ENCODE data around the gene ANG.
"Not testable (repeated sequence)": the region's sequence is repeated elsewhere in the genome, so short reads cannot be mapped to it uniquely, and the experiment has no call there.

Gene ANG

GRCh38 chr14:20698934-20699333 is 10.4 kb downstream of the ANG start:
- H2BK5ac ChIP-seq (ENCODE audit: low read depth, low read length, poor library complexity, severe bottlenecking) = no peak overlapping the region
- H4K91ac ChIP-seq (ENCODE audit: low read length) = no peak overlapping the region
- no peak overlapping the region for H3K23ac ChIP-seq (ENCODE audit: low read length in 2 of 2)
- H3K9me3 ChIP-seq (ENCODE audit: control insufficient read depth, low read length) = no peaks in the 10 kb centered on the region
- no peak overlapping the region for H3K9ac ChIP-seq (ENCODE audit: low read length)
- no peak overlapping the region for H3K4me2 ChIP-seq (ENCODE audit: low read length, poor library complexity, severe bottlenecking)
- no peaks in the 10 kb centered on the region for H3K79me1 ChIP-seq (replicated peaks; ENCODE audit: low read length, poor library complexity, severe bottlenecking)
- no peak overlapping the region for H3K4ac ChIP-seq (ENCODE audit: low read depth in 1 of 2, low read length in 2 of 2)
- DNase-seq = no peak
- no peak overlapping the region for H2BK15ac ChIP-seq (ENCODE audit: low read depth, poor library complexity, severe bottlenecking)
- H2AK5ac ChIP-seq (ENCODE audit: low read length, severe bottlenecking) = no peak overlapping the region
- no peak overlapping the region for H3K18ac ChIP-seq (ENCODE audit: low read depth in 1 of 2, low read length in 2 of 2)
- H4K8ac ChIP-seq (ENCODE audit: low read length) = no peak overlapping the region
- no peak overlapping the region for H2BK120ac ChIP-seq (ENCODE audit: low read depth, low read length)
- 71% methylated on average over 4 of the region's 5 CpGs for WGBS
- H3K4me1 ChIP-seq (ENCODE audit: control insufficient read depth, insufficient read depth, low read depth, low read length) = no peaks in the 10 kb centered on the region
- peaks cover 0 to 9% of the 10 kb centered on the region in 2 experiments for H3K36me3 ChIP-seq (ENCODE audit: control insufficient read depth in 1 of 2, insufficient read depth in 2 of 2, low read depth in 1 of 2, low read length in 2 of 2)
- no peak overlapping the region for H3K4me3 ChIP-seq (ENCODE audit: insufficient read depth in 1 of 2, low read depth in 1 of 2, low read length in 2 of 2)
- H2AFZ ChIP-seq (ENCODE audit: low read depth, low read length) = no peak overlapping the region
- no peak overlapping the region for H2BK12ac ChIP-seq (ENCODE audit: low read length in 2 of 2)
- H3K27ac ChIP-seq (ENCODE audit: low read length, poor library complexity, severe bottlenecking) = no peak overlapping the region
- H3K27me3 ChIP-seq (ENCODE audit: control insufficient read depth in 1 of 2, insufficient read depth in 1 of 2, low read length in 2 of 2) = no peaks in the 10 kb centered on the region
- no peak overlapping the region for H3K14ac ChIP-seq (ENCODE audit: low read length in 2 of 2)

GRCh38 chr14:20699931-20700330 is 11.4 kb downstream of the ANG start:
- Histone ChIP-seq H3K36me3 (ENCODE audit: control insufficient read depth in 1 of 2, insufficient read depth in 2 of 2, low read depth in 1 of 2, low read length in 2 of 2) (peaks cover 0 to 8% of the 10 kb centered on the region in 2 experiments), H3K23ac (ENCODE audit: low read length in 2 of 2) (no peak overlapping the region), H3K4me1 (ENCODE audit: control insufficient read depth, insufficient read depth, low read depth, low read length) (no peaks in the 10 kb centered on the region), H3K9ac (ENCODE audit: low read length) (no peak overlapping the region), H3K27ac (ENCODE audit: low read length, poor library complexity, severe bottlenecking) (no peak overlapping the region), H3K27me3 (ENCODE audit: control insufficient read depth in 1 of 2, insufficient read depth in 1 of 2, low read length in 2 of 2) (no peaks in the 10 kb centered on the region), H2BK12ac (ENCODE audit: low read length in 2 of 2) (no peak overlapping the region), H3K18ac (ENCODE audit: low read depth in 1 of 2, low read length in 2 of 2) (no peak overlapping the region), H3K4ac (ENCODE audit: low read depth in 1 of 2, low read length in 2 of 2) (no peak overlapping the region), H2BK15ac (ENCODE audit: low read depth, poor library complexity, severe bottlenecking) (no peak overlapping the region), H4K91ac (ENCODE audit: low read length) (no peak overlapping the region), H3K79me1 (replicated peaks; ENCODE audit: low read length, poor library complexity, severe bottlenecking) (no peaks in the 10 kb centered on the region), H2AK5ac (ENCODE audit: low read length, severe bottlenecking) (no peak overlapping the region), H2BK5ac (ENCODE audit: low read depth, low read length, poor library complexity, severe bottlenecking) (no peak overlapping the region), H2BK120ac (ENCODE audit: low read depth, low read length) (no peak overlapping the region), H3K14ac (ENCODE audit: low read length in 2 of 2) (no peak overlapping the region), H4K8ac (ENCODE audit: low read length) (no peak overlapping the region), H3K4me2 (ENCODE audit: low read length, poor library complexity, severe bottlenecking) (no peak overlapping the region), H2AFZ (ENCODE audit: low read depth, low read length) (no peak overlapping the region), H3K9me3 (ENCODE audit: control insufficient read depth, low read length) (no peaks in the 10 kb centered on the region), H3K4me3 (ENCODE audit: insufficient read depth in 1 of 2, low read depth in 1 of 2, low read length in 2 of 2) (no peak overlapping the region)
- DNase-seq = no peak

GRCh38 chr14:20700965-20701364 is 12.4 kb downstream of the ANG start:
- H3K18ac ChIP-seq (ENCODE audit: low read depth in 1 of 2, low read length in 2 of 2); DNase-seq; H3K4me3 ChIP-seq (ENCODE audit: insufficient read depth in 1 of 2, low read depth in 1 of 2, low read length in 2 of 2); H2AK5ac ChIP-seq (ENCODE audit: low read length, severe bottlenecking); H3K4ac ChIP-seq (ENCODE audit: low read depth in 1 of 2, low read length in 2 of 2); H2BK15ac ChIP-seq (ENCODE audit: low read depth, poor library complexity, severe bottlenecking); H3K36me3 ChIP-seq (ENCODE audit: control insufficient read depth in 1 of 2, insufficient read depth in 2 of 2, low read depth in 1 of 2, low read length in 2 of 2); H3K9ac ChIP-seq (ENCODE audit: low read length); H4K91ac ChIP-seq (ENCODE audit: low read length); H3K27ac ChIP-seq (ENCODE audit: low read length, poor library complexity, severe bottlenecking); H3K4me2 ChIP-seq (ENCODE audit: low read length, poor library complexity, severe bottlenecking); H3K27me3 ChIP-seq (ENCODE audit: control insufficient read depth in 1 of 2, insufficient read depth in 1 of 2, low read length in 2 of 2); H3K14ac ChIP-seq (ENCODE audit: low read length in 2 of 2); H3K9me3 ChIP-seq (ENCODE audit: control insufficient read depth, low read length); H2BK12ac ChIP-seq (ENCODE audit: low read length in 2 of 2); H3K23ac ChIP-seq (ENCODE audit: low read length in 2 of 2); H4K8ac ChIP-seq (ENCODE audit: low read length); H3K4me1 ChIP-seq (ENCODE audit: control insufficient read depth, insufficient read depth, low read depth, low read length); H3K79me1 ChIP-seq (replicated peaks; ENCODE audit: low read length, poor library complexity, severe bottlenecking); H2AFZ ChIP-seq (ENCODE audit: low read depth, low read length); H2BK120ac ChIP-seq (ENCODE audit: low read depth, low read length); H2BK5ac ChIP-seq (ENCODE audit: low read depth, low read length, poor library complexity, severe bottlenecking): not testable (repeated sequence)
- 94% methylated on average over 7 of the region's 7 CpGs for WGBS

- no peaks in the 10 kb centered on the region for H3K36me3 ChIP-seq (ENCODE audit: control insufficient read depth in 1 of 2, insufficient read depth in 2 of 2, low read depth in 1 of 2, low read length in 2 of 2)
- peaks cover 8 to 32% of the 10 kb centered on the region in 2 experiments for H3K27me3 ChIP-seq (ENCODE audit: control insufficient read depth in 1 of 2, insufficient read depth in 1 of 2, low read length in 2 of 2)
- no peak overlapping the region for H4K8ac ChIP-seq (ENCODE audit: low read length)
- no peak overlapping the region for H3K27ac ChIP-seq (ENCODE audit: low read length, poor library complexity, severe bottlenecking)
- no peak overlapping the region for H3K4me2 ChIP-seq (ENCODE audit: low read length, poor library complexity, severe bottlenecking)
- H4K91ac ChIP-seq (ENCODE audit: low read length) = no peak overlapping the region
- H3K23ac ChIP-seq (ENCODE audit: low read length in 2 of 2) = no peak overlapping the region
- no peak overlapping the region for H2BK12ac ChIP-seq (ENCODE audit: low read length in 2 of 2)
- no peak overlapping the region for H2BK15ac ChIP-seq (ENCODE audit: low read depth, poor library complexity, severe bottlenecking)
- no peaks in the 10 kb centered on the region for H3K4me1 ChIP-seq (ENCODE audit: control insufficient read depth, insufficient read depth, low read depth, low read length)
- no peak overlapping the region for H2AK5ac ChIP-seq (ENCODE audit: low read length, severe bottlenecking)
- H2AFZ ChIP-seq (ENCODE audit: low read depth, low read length) = no peak overlapping the region
- WGBS = 88% methylated on average over 2 of the region's 4 CpGs
- H3K4me3 ChIP-seq (ENCODE audit: insufficient read depth in 1 of 2, low read depth in 1 of 2, low read length in 2 of 2) = no peak overlapping the region
- no peaks in the 10 kb centered on the region for H3K9me3 ChIP-seq (ENCODE audit: control insufficient read depth, low read length)
- H3K4ac ChIP-seq (ENCODE audit: low read depth in 1 of 2, low read length in 2 of 2) = no peak overlapping the region
- no peaks in the 10 kb centered on the region for H3K79me1 ChIP-seq (replicated peaks; ENCODE audit: low read length, poor library complexity, severe bottlenecking)
- H3K14ac ChIP-seq (ENCODE audit: low read length in 2 of 2) = no peak overlapping the region
- no peak overlapping the region for H2BK120ac ChIP-seq (ENCODE audit: low read depth, low read length)
- no peak overlapping the region for H2BK5ac ChIP-seq (ENCODE audit: low read depth, low read length, poor library complexity, severe bottlenecking)
- H3K18ac ChIP-seq (ENCODE audit: low read depth in 1 of 2, low read length in 2 of 2) = no peak overlapping the region
- DNase-seq = no peak
- no peak overlapping the region for H3K9ac ChIP-seq (ENCODE audit: low read length)
Measured at GRCh38 chr14:20706657-20707355, 18.2 kb downstream of the ANG start.
